HG03097 (cell line): ENCODE measurements around the gene FHOD1.

Experiments
- ATAC-seq: cut with Tn5 transposase; IDR thresholded peaks from one replicate; pipeline ENCODE4 v1.9.1; 2021; ENCODE audit not compliant: unreplicated experiment, low FRiP score

FHOD1 gene

GRCh38 chr16:67277999-67278772 lies 30.9 kb upstream of the FHOD1 start:
- no peak for ATAC-seq

- ATAC-seq: no peak
These were observed 30.2 kb upstream of the FHOD1 start for GRCh38 chr16:67277294-67277998.

- ATAC-seq: no peak
These were observed 28.0 kb upstream of the FHOD1 start for GRCh38 chr16:67275321-67275720.

- ATAC-seq: no peak
These were observed 24.2 kb upstream of the FHOD1 start for GRCh38 chr16:67271446-67271845.

- no peak for ATAC-seq
These were observed 23.7 kb upstream of the FHOD1 start for GRCh38 chr16:67270931-67271338.

- no peak for ATAC-seq
These were observed 22.5 kb upstream of the FHOD1 start for GRCh38 chr16:67269766-67270165.

GRCh38 chr16:67268136-67268579 lies 20.9 kb upstream of the FHOD1 start:
- ATAC-seq: no peak

- ATAC-seq: no peak
These were observed 18.6 kb upstream of the FHOD1 start for GRCh38 chr16:67265834-67266233.

GRCh38 chr16:67264866-67265265 lies 17.6 kb upstream of the FHOD1 start:
- ATAC-seq: no peak

- no peak for ATAC-seq
These were observed 17.0 kb upstream of the FHOD1 start for GRCh38 chr16:67264277-67264676.

- ATAC-seq: no peak
These were observed 15.9 kb upstream of the FHOD1 start for GRCh38 chr16:67263201-67263600.

GRCh38 chr16:67260426-67261063 lies 13.3 kb upstream of the FHOD1 start:
- ATAC-seq: no peak

- ATAC-seq: no peak
These were observed 12.4 kb upstream of the FHOD1 start for GRCh38 chr16:67259705-67260104.

- no peak for ATAC-seq
These were observed 11.0 kb upstream of the FHOD1 start for GRCh38 chr16:67258161-67258835.

GRCh38 chr16:67257486-67258160 lies 10.3 kb upstream of the FHOD1 start:
- no peak for ATAC-seq

- no peak for ATAC-seq
These were observed 9.5 kb upstream of the FHOD1 start for GRCh38 chr16:67256701-67257230.

- ATAC-seq: no peak
These were observed 8.4 kb upstream of the FHOD1 start for GRCh38 chr16:67255553-67256221.

GRCh38 chr16:67254801-67255552 lies 7.7 kb upstream of the FHOD1 start:
- ATAC-seq: no peak
